GM21515 (cell line): ENCODE results near the gene SIM2.

ENCODE experiments used
- ATAC-seq: cut with Tn5 transposase; IDR thresholded peaks from one replicate; pipeline ENCODE4 v1.9.1; 2021; ENCODE audit not compliant: unreplicated experiment

Gene SIM2

GRCh38 chr21:36709868-36710728 lies 11.2 kb downstream of the SIM2 start:
- no peak for ATAC-seq

- no peak for ATAC-seq
These were observed 11.8 kb downstream of the SIM2 start for GRCh38 chr21:36710729-36711048.

DNA sequence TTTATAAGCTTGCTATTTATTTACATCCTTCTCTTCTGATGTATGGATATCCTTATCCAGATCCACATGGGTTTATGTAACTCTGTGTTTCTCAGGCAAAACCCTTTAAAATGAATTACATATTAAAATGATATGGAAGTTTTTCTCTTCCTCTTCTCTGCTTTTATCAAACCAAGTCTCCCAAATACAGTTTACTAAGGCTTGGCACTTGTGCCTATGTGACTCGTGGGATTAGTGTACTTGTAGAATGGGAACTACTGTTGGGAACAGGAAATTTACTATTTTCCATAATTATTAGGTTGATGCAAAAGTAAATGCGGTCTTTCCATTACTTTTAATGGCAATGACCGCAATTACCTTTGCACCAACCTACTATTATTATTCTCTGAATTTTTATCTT lies 14.8 kb downstream of the SIM2 start:
- ATAC-seq = no peak

- no peak for ATAC-seq
These were observed 17.5 kb downstream of the SIM2 start for GRCh38 chr21:36716387-36716786.

- no peak for ATAC-seq
These were observed 17.9 kb downstream of the SIM2 start for GRCh38 chr21:36716836-36717235.

- ATAC-seq = no peak
These were observed 19.1 kb downstream of the SIM2 start for GRCh38 chr21:36717976-36718375.

DNA sequence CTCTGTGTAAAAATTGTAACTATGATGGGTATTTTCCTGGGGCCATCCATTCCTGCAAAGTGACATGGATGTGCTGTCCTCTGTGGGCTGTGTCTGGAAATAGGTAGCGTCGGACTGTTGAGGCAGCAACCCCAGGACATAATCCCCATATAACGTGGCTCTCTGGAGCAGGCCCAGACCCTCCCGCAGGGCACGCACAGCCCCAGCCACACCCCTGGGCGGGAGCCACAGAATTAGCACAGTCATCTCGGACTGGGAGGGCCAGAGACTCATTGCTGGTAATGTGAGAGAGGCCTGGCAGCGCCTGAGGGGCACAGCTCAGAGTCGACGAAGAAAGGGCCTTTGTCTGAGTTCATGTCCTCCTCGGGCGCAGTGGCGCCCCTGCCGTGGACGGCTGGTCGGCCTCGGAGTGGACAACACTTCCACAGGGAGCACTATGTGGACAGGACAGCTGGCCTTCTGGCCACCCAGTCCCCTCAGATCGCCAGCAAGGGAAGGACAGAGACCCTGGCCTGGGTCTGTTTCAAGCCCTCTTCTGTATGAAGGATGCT lies 20.1 kb downstream of the SIM2 start:
- ATAC-seq = no peak

DNA sequence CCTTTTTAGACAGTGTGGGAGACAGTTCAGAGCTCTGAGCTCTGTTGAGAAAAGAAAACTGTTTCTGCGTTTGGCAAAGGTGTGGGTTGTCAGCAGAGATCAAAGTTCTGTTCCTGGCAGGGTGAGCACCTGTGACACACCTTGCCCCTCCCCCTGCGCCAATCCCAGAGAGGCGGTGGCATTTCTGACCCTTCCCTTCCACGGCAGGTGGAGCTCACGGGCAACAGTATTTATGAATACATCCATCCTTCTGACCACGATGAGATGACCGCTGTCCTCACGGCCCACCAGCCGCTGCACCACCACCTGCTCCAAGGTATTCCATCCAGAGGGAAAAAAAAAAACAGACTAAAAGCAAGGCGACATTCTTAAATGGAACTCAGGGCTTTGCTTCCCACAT lies 20.7 kb downstream of the SIM2 start:
- no peak for ATAC-seq

DNA sequence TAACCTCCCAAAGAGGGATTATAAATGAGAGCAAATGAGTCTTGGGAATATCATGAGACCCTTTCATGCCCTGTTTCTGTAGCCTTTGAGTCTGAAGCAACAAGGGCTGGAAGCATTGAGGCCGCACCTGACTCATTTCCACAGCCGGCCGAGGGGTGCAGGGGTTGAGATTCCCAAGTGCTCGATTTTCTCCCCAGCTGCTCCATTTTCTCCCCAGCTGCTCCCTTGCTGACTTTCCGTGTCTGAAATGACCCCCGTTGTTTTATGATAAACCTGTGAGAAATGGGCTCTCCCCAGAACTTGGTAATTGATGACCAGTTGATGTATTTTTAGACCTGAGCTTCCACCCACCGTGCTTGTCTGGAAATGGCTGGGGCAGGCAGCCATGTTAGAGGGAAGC lies 22.9 kb downstream of the SIM2 start:
- no peak for ATAC-seq

DNA sequence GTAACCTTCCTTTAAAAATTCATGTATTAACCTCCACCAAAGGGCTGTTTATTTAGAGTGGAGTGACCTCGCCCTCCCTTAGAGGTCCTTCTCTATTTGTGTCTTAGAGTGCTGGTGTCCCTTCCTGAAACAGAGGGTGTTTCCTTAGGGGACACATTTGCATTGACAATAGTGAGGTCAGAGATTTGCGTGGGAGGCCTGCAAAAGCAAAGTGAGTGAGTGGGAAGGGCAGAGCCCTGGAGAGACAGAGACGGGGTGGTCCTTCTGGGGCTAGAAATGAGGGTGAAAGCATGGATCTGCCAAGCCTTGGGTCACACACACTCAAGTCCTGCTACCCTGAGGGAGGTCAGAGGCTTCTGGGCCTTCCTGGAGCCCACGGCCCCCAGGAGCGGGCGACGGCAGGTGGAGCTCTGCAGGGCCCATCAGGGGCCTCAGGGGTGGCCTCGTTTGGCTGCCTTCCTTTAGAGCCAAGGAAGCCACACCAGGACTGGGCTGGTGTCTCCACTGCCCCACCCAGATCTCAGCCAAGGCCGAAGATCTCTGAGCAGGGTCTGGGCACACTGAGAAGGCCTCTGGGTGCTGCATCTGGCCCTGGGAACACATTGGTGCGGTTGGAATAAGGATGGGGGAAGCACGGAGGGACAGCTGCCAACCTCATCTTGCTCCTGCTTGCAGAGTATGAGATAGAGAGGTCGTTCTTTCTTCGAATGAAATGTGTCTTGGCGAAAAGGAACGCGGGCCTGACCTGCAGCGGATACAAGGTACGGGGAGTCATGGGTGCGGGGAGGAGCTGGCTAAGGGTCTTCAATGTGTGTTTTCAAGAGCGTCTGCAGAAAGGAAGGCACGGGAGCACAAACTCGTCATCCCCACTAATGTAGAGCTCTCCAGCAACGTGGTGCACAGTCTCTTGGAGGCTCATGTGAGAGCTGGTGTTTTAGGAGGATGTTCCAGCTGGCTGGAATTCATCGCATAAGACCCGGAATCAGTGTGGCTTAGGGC lies 23.8 kb downstream of the SIM2 start:
- ATAC-seq = no peak

- ATAC-seq = no peak
These were observed 24.5 kb downstream of the SIM2 start for GRCh38 chr21:36723371-36723881.

DNA sequence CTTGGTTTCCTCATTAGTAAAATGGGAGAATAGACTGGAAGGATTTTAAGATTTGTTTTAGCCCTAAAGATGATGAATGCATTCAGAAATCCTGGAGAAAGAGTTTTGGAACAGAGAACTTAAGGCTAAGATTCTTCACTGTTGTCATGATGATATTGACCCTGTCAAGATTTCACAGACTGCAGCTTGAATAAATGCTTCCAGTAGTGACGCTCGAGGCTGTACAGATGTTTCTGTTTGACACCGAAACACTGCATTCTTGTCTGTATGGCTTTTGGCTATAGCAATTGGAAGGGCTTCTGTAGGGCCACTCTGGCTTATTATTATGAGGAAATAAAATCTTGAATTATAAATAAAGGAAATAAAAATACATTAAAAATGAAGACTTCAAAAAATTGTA lies 25.7 kb downstream of the SIM2 start:
- no peak for ATAC-seq

DNA sequence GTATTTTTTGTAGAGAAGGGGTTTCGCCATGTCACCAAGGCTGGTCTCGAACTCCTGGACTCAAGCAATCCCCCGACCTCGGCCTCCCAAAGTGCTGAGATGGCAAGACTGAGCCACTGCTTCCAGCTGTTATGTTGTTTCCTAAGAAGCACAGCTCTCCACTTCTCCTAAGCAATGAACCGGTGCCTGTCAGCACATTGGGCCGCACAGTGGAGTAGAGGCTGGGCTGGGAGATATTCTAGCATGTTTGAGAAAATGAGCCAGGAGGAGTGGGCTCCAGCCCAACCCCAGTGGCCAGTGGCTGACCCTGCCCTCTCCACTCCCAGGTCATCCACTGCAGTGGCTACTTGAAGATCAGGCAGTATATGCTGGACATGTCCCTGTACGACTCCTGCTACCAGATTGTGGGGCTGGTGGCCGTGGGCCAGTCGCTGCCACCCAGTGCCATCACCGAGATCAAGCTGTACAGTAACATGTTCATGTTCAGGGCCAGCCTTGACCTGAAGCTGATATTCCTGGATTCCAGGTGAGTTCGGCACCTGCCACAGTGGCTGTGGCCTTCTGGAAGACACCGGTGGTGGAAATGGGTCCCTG lies 27.0 kb downstream of the SIM2 start:
- no peak for ATAC-seq

GRCh38 chr21:36727866-36728265 lies 29.0 kb downstream of the SIM2 start:
- ATAC-seq = no peak

- no peak for ATAC-seq
These were observed 29.6 kb downstream of the SIM2 start for GRCh38 chr21:36728371-36729111.

DNA sequence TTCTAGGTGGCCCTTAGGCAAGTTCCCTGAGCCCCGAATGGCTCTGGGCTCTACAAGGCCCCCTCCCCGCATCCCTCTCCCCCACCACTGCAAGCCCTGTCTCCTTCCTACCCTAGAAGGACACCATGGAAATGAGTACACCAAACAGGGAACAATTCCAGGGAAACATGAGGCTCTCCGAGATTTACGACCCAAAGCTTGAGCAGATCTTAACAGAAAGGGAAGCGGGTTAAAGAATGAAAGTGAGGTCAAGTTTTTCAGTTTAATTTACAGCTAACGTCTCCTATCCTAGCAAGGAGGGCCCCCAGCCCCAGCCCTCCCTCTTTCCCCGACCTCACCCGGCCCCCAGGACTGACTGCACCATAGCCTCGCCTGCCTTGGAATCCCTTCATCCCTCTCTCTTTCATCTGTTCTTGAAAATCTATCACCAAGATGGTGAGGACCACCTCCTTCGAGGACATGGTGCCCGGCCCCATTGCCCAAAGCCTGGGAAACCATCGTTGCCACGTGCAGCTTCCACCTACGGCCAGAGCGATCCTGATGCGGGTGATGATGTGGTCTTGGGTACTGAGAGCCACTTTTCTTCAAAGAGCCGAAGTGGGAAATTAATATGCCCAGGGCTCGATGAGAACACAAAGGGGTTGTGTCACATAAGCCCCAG lies 30.5 kb downstream of the SIM2 start:
- ATAC-seq = no peak

DNA sequence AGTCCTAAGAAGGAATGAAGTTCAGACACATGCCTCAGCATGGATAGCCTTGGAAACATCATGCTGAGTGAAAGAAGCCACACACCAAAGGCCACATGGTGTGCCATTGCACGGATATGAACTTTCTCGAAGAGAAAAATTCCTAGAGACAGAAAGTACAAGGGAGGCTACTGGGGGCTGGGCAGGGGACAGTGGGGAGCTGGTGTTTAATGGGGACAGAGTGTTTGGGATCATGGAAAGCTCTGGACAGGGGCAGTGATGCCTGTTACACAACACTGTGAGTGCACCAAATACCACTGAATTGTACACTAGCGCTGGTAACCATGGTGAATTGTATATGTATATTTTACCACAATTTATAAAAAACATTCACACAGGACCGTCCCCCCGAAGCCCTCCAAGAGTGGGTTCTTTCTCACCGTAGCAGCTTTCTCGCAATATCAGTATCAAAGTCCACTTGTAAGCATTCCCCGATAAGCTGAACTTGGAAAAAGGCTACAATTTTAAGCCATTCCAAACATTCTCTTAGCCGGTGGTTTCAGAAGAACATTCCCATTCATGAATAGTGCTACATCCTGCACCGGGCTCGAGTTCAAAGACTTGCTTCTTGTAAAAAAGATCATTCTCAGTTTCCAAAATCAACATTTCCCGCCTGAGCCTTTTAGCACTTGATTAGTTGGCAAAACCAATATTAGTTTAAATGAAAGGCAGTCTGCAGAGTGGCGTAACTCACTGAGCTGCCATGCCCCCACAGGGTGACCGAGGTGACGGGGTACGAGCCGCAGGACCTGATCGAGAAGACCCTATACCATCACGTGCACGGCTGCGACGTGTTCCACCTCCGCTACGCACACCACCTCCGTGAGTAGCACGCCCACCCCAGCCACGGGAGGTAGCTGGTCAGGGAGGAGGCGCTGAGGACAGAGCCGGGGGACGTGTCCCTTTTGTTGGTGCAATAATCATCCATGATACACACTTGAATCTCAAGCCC lies 31.7 kb downstream of the SIM2 start:
- ATAC-seq = no peak

DNA sequence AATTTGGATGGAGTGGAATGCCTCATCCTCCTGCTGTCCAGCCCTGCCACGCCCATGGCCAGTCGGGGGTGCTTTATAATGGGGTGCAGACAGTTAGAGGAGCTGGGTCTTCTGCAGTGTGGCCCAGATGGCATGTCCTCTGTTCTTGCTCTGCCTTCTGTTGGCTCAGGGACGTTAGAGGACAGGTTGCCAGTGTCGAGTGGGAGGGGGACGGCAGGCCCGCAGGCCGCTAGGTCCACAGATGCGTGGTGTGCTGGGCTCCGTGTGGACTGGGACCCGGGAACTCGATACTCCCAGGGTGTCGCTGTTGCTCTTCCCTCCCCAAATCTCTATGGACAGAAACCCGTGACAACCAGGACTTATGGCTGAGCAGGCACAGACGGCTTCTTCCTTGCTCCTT lies 33.3 kb downstream of the SIM2 start:
- no peak for ATAC-seq

- no peak for ATAC-seq
These were observed 33.8 kb downstream of the SIM2 start for GRCh38 chr21:36732761-36733160.
